Measurements from ENCODE around the gene THRB. TPM values are rescaled to one million over a fixed set of nuclear protein-coding genes. Genes with fewer than 3 reads are reported as not detected.

THRB gene
- total RNA-seq, 2 donors from 2014 or later: 0.24 to 0.26 TPM

- no peaks in the 10 kb centered on the region for H3K36me3 ChIP-seq (ENCODE audit: control insufficient read depth, insufficient read depth, low read length)
- no peaks in the 10 kb centered on the region for H3K4me1 ChIP-seq (ENCODE audit: control insufficient read depth, insufficient read depth, low read length)
- 85 to 90% methylated on average over 2 to 4 of the region's 4 CpGs for WGBS, 2 experiments (ENCODE audit: insufficient coverage in 1 of 2, insufficient read length in 1 of 2)
- Mint-ChIP-seq H3K27ac (no peak overlapping the region), H3K27me3 (ENCODE audit: insufficient read depth) (peaks cover 7% of the 10 kb centered on the region), H3K4me3 (no peak overlapping the region), H3K9me3 (no peaks in the 10 kb centered on the region), H3K36me3 (ENCODE audit: low read depth) (no peaks in the 10 kb centered on the region), H3K4me1 (no peaks in the 10 kb centered on the region)
- H3K27ac ChIP-seq (ENCODE audit: low read depth, low read length): no peak overlapping the region
- no peak overlapping the region for H3K9ac ChIP-seq (ENCODE audit: extremely low read depth, low read length, poor library complexity, severe bottlenecking)
- H3K4me3 ChIP-seq (ENCODE audit: low read length): no peak overlapping the region
- no peak for TF ChIP-seq CTCF (conservative IDR thresholded peaks at IDR 0.05)
- DNase-seq: no peak
- H3K9me3 ChIP-seq (ENCODE audit: control insufficient read depth, low read length): no peaks in the 10 kb centered on the region
- H3K27me3 ChIP-seq (ENCODE audit: control insufficient read depth, insufficient read depth, low read length, poor library complexity, severe bottlenecking): peaks cover 35% of the 10 kb centered on the region
Observed at GRCh38 chr3:24157106-24157505, 337.5 kb downstream of the THRB start.

GRCh38 chr3:24156466-24156865, 338.2 kb downstream of the THRB start:
- Histone ChIP-seq H3K4me1 (ENCODE audit: control insufficient read depth, insufficient read depth, low read length) (no peaks in the 10 kb centered on the region), H3K4me3 (ENCODE audit: low read length) (no peak overlapping the region), H3K9me3 (ENCODE audit: control insufficient read depth, low read length) (no peaks in the 10 kb centered on the region), H3K27me3 (ENCODE audit: control insufficient read depth, insufficient read depth, low read length, poor library complexity, severe bottlenecking) (peaks cover 39% of the 10 kb centered on the region), H3K36me3 (ENCODE audit: control insufficient read depth, insufficient read depth, low read length) (no peaks in the 10 kb centered on the region), H3K9ac (ENCODE audit: extremely low read depth, low read length, poor library complexity, severe bottlenecking) (no peak overlapping the region), H3K27ac (ENCODE audit: low read depth, low read length) (no peak overlapping the region)
- Mint-ChIP-seq H3K27me3 (ENCODE audit: insufficient read depth) (peaks cover 7% of the 10 kb centered on the region), H3K9me3 (no peaks in the 10 kb centered on the region), H3K27ac (no peak overlapping the region), H3K36me3 (ENCODE audit: low read depth) (no peaks in the 10 kb centered on the region), H3K4me3 (no peak overlapping the region), H3K4me1 (no peaks in the 10 kb centered on the region)
- DNase-seq: no peak
- 79 to 90% methylated on average over 2 of the region's 2 CpGs for WGBS, 2 experiments (ENCODE audit: insufficient coverage in 1 of 2, insufficient read length in 1 of 2)
- no peak for TF ChIP-seq CTCF (conservative IDR thresholded peaks at IDR 0.05)

GRCh38 chr3:24155276-24155675, 339.4 kb downstream of the THRB start:
- no peaks in the 10 kb centered on the region for H3K4me1 Mint-ChIP-seq
- H3K4me3 Mint-ChIP-seq: no peak overlapping the region
- H3K27ac Mint-ChIP-seq: no peak overlapping the region

More at GRCh38 chr3:24155276-24155675, 339.4 kb downstream of the THRB start:
- H3K9ac ChIP-seq (ENCODE audit: extremely low read depth, low read length, poor library complexity, severe bottlenecking): no peak overlapping the region
- H3K27me3 Mint-ChIP-seq (ENCODE audit: insufficient read depth): peaks cover 9% of the 10 kb centered on the region
- no peak for DNase-seq
- peaks cover 51% of the 10 kb centered on the region for H3K27me3 ChIP-seq (ENCODE audit: control insufficient read depth, insufficient read depth, low read length, poor library complexity, severe bottlenecking)
- H3K4me1 ChIP-seq (ENCODE audit: control insufficient read depth, insufficient read depth, low read length): no peaks in the 10 kb centered on the region
- no peaks in the 10 kb centered on the region for H3K9me3 ChIP-seq (ENCODE audit: control insufficient read depth, low read length)
- H3K27ac ChIP-seq (ENCODE audit: low read depth, low read length): no peak overlapping the region
- H3K4me3 ChIP-seq (ENCODE audit: low read length): no peak overlapping the region
- no peaks in the 10 kb centered on the region for H3K36me3 Mint-ChIP-seq (ENCODE audit: low read depth)
- no peak for TF ChIP-seq CTCF (conservative IDR thresholded peaks at IDR 0.05)
- no peaks in the 10 kb centered on the region for H3K36me3 ChIP-seq (ENCODE audit: control insufficient read depth, insufficient read depth, low read length)
- no peaks in the 10 kb centered on the region for H3K9me3 Mint-ChIP-seq
